HG03135 (cell line): Measurements from ENCODE around the gene ST8SIA1.

Source experiments
- ATAC-seq: cut with Tn5 transposase; IDR thresholded peaks from one replicate; pipeline ENCODE4 v1.9.1; 2021; ENCODE audit warnings: mild to moderate bottlenecking, moderate library complexity; ENCODE audit not compliant: unreplicated experiment

ST8SIA1 gene

DNA sequence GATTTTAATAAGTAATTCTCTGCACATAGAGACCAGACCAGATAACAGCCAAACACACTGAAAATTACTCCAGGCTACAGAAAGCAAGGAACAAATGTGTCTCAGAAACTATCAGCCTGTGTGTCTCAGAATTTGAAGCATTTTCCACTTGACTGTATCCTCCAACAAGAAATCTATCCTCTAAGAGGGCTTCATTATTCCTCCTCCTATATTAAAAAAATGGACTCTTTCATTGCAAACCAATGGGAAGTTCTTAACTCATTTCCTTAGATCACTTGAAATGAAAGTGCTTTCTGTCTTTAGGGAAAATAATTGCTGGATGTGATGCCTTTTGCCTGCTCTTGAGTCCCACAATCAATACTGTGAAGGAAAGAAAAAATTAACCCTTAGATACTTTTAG is 2.3 kb downstream of the ST8SIA1 start:
- no peak for ATAC-seq

DNA sequence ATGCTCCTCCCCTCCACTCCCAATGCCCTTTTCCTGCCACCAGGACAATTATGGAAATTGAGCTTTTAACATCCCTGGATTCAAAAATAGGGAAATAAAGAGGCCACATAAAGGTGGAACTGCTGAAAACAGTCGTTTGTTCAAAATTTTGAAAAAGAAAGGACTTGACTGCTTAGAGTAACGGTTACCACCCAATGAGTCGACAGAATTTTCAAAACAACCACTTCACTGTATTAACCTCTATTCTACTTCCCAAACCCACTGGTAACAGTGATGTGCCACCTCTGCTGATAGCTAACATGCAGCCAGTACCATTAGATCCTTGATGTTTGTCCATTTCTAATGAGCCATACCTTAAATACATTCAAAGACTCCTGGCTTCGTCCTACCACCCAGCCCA is 4.9 kb downstream of the ST8SIA1 start:
- no peak for ATAC-seq

DNA sequence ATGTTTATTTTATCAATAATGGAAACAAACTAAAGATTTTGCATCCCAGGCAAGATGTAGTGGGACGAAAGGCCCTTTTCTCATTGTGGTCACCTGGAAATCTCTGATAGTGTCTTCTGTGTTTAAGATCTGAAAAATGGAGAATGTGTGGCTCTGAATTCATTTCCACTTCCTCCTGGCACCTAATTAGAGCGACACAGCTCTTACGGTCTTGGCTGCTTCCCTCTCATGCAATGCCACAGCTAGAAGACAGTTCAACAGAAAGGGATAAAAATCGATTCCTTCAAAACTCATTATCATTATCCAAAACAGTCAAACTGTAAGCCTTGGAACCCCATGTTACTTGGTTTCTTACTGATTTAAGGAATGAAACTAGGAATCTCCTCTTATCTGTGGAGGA is 9.3 kb downstream of the ST8SIA1 start:
- no peak for ATAC-seq

DNA sequence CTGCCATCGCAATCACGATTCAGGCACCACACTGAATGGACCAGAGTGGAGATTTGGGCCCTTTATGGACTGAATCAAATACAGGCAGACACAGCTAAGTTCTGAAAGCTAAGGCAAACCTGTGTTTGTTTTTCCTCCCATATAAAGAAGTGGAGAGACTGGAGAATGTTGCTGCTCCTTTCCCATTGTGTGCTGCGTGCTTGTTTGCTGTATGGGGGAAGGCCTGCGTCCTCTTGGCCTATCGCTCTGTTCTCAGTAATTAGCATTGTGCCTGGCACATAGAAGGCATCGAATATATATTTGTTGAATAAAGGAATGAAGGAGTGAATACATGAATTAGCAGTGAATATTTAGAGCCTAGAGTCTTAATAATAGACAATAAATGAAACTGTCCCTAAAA is 12.4 kb downstream of the ST8SIA1 start:
- no peak for ATAC-seq

DNA sequence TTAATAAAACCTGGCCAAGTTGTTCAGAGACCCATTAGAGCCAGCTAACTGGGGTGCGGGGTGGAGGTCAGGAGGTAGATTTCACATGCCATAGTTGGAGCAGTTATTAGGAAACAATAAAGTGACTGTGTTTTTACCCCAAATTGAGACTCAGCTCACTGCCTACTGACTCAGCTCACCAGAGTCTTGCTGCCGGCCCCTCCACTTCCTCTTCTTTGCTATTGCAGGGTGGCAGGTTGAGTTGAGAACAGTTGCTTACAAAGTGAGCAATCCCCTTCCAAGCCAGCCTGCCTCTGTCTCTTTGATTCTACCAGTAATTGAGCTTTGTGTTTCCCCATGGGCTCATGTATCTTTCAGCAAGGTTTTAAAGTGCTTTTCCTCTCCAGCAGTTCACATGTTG is 12.9 kb downstream of the ST8SIA1 start:
- no peak for ATAC-seq

DNA sequence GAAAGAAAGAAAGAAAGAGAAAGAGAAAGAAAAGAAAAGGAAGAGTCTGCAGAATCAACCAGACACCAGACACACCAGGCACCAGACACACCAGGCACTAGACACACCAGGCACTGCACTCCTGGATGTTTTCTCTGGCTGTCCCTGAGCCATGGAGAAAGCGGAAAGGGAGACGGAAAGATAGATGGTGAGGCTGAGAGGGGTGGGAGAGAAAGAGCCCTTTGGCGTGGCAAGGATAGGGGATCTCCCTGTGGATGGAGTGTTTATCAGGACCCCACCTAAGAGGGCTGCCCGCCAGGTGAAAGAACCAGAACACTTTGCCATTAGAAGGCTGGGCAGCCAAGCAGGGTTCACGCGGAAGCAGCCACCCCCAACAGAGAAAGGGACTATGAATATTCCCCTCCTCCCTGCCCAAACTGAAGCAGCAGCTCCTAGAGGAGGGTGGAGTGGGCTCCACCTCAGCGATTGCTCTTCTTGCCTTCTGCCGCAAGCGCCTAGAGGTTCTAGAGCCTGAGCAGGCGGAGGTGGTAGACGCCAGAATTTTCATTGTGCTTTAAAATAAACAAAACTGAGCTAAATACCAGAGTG is 13.4 kb downstream of the ST8SIA1 start:
- ATAC-seq, result no peak

DNA sequence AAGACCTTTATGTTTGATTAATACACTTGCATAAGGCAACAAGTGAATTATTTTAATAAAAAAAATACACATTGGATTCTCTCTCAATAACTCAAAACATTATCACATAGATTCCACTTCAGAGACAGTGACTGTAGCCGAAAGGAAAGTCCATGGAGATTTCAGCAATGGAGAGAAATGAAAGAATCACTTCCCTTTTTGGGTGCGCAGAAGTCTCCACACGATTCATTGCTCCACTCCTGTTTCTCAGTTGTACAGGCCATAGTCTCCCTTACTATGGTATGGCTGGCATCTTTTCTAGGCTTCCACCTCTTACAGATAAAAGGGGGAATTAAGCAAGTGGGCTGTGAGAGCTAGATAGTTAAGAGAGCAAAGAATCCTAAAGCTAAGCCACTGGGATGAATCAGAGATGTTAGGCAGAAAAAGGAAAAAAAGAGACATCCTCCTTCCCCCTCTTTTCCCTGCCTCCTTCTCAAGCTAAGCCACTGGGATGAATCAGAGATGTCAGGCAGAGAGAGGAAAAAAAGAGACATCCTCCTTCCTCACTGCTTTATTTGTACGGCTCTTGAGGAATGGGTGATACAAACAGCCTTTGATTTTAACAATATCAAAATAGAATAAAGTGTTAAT is 16.3 kb downstream of the ST8SIA1 start:
- ATAC-seq, result no peak

DNA sequence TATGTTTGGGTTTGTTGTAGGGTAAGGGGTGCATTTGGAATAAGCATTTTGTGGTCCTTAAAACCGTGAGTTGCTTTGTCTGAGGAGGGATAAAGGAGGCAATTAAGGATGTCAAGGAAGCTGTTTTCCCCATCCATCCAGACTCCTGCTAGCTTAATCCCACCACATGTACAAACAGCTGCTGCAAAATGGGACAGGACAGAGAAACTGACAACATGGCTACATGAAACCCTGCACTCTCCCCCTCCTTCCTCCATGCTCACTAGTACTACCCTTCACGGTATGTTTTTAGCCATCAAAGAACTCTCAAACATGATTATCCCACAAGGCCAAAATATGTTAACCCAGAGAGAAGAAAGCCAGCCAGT is 20.6 kb downstream of the ST8SIA1 start:
- no peak for ATAC-seq

DNA sequence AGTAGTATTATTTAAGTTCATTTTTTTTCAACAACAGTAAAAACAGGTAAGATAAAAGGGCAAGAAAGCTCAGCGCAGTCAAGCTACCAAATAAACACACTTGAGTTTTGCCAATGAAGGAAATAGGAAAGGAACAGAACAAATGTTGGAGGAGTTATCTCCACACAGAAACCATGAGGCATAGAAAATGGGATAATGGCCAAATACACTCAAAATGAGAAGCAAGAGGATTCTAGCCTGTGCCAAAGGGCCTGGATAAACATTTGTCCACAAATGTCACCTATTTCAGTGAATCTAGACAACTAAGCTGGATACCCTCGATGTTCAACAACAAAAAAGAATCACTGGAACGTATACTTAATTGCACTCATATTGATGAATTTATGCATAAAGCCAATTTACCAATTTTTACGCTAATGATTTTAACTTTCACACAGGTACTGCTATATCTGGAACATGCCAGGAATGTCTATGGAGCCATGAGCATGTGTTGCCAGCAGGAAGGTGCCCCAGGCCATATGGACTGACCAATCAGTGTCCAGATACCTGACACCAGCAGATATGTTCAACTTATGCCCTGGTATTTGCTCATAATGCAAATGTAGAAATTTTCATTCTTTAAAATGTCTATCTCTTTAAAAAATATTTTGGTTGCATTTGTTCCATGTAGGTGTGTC is 21.1 kb downstream of the ST8SIA1 start:
- ATAC-seq, result no peak

DNA sequence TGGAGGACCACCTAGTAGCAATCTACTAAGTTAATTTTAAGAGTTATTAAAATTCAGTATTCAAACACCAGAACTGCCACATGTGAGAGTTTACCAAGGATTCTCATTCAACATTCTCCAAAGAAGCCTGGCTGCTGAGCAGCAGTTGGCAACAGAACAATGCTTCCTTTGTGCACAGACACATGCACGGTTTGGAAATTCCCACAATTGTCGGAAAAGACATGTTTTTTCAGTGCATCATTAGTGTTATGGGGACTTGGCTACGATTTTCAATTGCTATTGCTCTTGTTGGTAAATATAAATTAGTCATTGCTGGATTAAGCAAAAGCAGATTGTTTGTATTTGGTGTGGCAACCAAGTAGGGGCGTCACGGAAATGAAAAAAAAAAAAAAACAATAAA is 22.2 kb downstream of the ST8SIA1 start:
- no peak for ATAC-seq

DNA sequence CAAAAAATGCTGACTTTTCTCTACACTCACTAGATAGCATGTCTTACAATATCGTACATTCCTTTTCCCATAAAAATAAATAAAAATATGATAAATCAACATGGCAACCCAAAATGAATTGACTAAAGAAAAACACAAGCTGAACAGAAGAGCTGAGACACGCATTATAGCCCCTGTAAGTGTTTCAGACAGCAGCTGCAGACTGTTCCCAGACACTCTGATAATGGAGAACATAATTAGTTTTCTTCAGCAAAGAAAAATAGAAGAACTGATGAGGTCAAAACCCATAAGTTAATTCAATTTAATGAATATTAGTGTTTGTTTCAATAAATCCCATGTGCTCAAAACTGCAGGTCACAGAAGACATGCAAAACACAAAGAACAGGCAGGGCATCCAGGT is 23.8 kb downstream of the ST8SIA1 start:
- no peak for ATAC-seq

DNA sequence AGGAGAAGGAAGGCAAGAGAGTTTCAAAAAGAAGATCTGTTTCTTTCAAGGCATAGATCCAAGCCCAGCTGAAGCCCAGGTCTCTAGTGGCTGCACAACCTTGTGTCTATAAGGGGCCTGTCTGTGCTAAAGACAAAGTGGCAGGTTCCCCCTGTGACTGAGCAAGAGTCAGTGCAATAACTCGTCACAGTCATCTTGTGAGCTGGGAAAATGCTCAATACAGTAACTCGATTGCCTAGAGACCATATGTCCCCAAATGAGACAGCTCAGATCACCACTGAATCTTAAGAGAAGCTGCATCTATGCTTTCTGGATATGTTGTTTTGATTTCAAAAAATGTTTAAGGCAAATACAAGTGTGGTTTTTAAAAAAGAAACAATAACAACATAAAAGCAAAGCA is 24.2 kb downstream of the ST8SIA1 start:
- ATAC-seq, result no peak

DNA sequence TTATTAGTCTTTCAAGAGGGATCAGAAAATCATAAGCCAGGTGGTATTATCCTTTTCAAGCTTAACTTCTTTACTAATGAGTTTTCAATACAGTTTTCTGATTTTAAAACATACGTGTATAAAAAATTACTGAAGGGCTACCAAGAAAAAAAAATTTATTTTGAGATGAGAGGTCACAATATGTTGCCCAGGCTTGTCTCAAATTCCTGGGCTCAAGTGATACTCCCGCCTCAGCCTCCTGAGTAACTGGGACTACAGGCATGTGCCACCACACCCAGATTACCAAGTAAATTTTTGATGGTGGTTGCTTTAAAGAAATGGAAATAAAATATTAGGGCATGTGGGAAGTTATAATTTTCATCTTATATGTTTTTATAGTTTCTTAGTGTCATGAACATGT is 26.7 kb downstream of the ST8SIA1 start:
- no peak for ATAC-seq

DNA sequence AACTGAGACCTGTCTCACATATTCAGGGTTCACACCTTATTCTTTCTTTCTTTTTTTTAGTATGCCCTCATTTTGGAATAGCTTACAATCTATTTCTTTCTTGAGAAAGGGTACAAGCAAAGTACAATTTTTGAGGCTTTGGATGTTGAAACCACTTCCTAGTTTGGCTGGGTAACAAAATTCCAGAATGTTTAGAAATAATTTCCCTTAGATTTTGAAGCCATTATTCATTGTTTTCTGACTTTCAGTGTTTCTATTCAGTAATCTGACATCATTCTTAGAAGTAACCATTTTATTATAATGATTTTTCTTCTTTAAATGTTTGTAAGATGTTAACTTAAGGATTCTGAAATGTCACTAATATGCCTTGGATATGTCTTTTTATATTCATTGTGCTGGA is 28.2 kb downstream of the ST8SIA1 start:
- no peak for ATAC-seq

DNA sequence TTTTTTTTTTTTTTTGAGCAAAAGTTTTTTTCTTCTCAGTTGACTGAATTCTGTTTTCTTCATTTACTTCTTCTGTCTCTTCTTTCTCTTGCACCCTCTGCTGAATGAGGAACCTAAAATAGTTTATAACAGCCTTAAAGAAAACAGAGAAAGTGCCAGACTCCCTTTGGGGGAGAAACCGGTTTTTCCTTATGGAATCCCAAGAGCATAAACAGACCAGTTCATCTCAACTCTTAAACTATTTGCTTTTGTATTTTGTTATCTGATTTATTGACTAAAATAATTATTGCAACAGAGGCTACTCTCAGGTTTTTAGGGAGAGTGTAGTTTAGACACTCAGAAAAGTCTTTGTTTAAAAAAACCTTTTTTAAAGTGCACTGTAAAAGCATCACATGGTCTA is 30.2 kb downstream of the ST8SIA1 start:
- no peak for ATAC-seq

DNA sequence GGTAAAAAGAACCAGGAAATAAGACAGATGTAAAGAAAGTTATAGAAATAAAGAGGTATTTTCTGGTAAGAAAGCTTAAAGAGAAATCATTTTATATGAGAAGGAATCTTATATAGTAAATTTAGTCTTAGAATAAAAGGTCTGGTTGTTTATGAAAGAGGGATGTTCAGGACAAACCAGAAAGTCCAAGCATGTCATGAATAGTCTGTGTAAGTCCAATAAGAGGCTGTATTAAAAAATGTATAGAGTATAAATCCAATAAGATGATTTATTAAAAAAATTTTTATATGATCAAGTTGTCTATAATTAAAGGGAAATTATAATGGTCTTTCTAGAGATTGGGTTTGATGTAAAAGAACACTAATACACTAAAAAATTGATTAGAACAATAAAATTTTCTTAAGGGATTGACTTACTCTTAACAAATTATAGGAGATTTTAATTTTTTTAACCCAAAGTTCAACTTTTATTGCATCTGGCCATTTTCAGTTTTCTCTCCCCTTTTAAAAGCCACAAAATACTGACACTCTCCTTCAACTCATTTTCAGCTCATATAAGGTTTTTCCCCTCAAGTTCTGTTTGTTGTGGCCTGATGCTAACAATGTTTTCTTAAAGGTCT is 35.1 kb downstream of the ST8SIA1 start:
- no peak for ATAC-seq

DNA sequence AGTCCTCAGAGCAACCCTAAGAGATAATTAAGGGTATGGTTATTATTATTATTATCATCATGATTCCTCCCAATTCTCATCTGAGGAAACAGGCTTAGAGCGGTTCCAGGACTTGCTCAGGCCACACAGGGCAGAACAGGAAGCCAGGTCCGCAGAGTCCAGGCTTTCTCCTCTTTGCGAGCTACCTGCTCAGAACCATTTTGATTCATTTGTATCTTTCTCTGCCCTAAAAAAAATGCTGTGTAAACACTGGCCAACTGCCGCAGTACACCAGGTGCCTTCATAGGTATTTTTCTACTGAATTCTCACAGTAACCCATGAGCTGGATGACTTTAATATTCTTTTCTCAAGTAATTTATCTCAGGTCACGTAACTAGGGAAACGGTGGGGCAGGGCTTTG is 45.3 kb downstream of the ST8SIA1 start:
- ATAC-seq, result no peak

DNA sequence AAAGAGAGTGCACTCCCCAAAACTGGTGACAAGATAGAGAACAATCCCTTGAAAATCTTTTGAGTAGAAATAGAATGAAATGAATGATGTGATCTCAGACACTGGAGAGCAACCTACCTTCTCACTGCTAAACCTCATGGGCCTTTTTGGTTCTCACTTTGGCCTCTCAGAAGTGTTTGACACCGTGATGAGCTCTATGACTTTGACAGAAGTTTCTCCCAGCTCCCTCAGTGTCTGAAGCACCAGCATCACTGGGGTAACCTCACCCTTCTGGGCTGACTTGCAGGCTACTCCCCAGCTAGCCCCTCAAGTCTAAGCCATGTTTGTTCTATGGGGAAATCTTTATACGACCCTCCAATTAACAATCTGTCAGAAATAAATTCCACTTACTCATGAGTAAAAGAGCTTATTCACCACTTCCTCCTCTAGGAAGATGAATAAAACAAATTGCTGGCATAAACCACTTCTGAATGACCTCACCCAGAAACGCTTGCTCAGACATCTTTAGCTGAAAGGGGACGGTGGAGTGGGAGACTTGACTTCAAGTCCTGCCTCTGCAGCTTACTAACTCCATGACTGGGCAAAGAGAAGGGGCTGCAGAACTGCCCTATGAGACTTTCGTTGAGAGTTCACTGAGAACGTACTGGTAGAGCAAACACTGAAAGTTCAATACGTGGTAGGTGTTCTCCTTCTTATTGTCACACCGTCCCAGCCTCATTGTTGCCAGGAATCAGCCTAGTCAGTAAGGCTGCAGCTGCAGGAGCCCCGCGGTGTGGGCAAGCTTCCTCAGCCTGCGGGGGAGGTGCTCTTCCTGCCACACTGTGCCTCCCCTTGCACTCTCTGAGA is 46.5 kb downstream of the ST8SIA1 start:
- no peak for ATAC-seq

DNA sequence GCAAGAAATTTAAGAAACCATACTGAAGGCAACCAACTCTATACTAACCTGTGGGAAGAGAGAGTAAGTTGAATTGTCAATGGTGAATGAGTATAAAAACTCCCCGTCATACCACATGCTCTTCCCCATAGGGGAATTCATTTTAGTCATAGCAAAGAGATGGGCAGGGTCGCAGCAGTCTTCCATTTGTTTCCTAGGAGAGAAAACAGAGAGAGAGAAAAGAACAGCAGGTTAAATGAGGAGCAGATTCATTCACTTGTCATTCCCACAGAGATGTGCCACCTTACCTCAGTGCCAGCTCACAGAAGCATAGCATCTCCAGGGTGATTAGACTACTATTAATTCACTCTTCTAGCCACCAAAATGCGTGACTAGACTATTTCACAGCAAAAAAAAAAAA is 47.4 kb downstream of the ST8SIA1 start:
- ATAC-seq, result no peak

DNA sequence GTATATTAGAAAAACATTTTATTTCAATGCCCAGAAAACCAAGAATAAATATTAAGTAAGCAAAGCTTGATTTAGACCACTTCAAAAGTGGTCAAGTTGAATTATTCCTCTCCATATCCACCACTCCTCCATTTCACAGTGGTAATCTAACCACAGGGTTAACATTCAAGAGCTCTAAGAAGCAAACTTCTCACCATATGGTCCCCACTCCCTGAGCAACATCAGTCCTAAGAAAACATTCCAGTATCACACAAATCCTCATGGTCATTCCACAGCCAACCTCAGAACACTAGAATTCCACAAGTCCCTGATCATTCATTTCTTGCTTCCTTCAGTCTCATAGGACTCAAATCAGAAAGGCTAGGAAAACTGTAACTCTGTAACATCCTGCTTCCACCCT is 47.9 kb downstream of the ST8SIA1 start:
- ATAC-seq, result no peak

DNA sequence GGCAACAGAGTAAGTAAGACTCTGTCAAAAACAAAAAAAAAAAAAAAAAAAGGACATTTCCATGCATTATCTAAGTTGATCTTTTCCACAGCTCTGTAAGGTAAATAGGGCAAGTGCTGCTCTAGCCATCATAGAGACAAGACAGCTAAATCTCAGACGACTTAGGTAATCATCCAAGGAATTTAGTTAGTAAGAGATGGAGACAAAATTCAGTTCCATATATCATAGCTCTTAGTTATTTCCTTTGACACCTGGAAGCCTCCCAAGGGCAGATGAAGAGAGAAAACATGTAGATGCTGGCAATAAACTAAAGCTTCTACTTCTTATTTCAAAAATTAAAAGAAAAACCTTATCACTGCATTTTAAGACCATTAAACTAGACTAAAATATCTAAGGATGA is 48.7 kb downstream of the ST8SIA1 start:
- ATAC-seq, result no peak
